Hematopoietic multipotent progenitor cell treated with erythropoietin and hydrocortisone succinate and interleukin-3 and kit ligand, for 17 days (in vitro differentiated cells): ENCODE measurements around the gene CCN6.

Experiments used
- DNase-seq: peaks from one replicate; pipeline ENCODE4 v3.0.0-alpha.2; 2015; ENCODE audit warnings: low spot score

Gene CCN6

DNA sequence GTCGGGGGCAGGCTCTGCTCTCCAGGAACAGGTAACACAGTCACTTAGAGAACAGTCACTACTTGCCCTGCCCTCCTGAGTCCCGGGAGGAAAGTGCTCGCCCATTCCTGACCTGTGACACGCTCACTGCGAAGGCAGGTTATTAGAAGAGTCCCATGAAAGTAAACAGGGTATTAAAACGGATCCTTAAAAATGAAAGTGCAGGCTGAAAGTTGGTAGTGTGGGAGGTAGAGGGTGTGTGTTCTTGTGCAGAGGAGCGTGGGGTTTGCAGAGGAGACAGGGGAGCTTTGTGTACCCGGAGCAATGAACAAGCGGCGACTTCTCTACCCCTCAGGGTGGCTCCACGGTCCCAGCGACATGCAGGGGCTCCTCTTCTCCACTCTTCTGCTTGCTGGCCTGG lies at the start of gene CCN6:
Gene CCN6, plus strand, starts transcription at position 104 of the 400 bp plus-strand sequence. Its CDS starts 254 bp downstream, at position 358.
- no peak for DNase-seq

- no peak for DNase-seq
These were observed 49.5 kb upstream of the CCN6 start for GRCh38 chr6:112004201-112005012.

DNA sequence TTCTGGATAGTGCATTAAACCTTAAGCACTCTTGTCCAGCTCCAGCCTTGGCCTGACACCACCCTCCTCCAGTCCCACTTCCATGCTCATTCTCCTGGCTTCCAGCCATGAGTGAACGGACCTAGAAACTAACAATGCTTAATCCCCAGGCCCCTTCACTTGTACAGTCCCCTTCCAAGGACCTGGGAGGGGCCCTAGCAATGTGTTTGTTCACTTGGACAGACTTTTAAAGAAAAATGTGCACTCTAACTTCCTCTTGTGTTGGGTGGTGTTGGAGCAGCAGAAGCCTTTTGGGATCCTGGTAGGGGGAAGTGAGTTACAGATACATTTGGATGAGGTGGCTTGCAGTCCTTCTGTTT lies 48.9 kb upstream of the CCN6 start:
- no peak for DNase-seq

DNA sequence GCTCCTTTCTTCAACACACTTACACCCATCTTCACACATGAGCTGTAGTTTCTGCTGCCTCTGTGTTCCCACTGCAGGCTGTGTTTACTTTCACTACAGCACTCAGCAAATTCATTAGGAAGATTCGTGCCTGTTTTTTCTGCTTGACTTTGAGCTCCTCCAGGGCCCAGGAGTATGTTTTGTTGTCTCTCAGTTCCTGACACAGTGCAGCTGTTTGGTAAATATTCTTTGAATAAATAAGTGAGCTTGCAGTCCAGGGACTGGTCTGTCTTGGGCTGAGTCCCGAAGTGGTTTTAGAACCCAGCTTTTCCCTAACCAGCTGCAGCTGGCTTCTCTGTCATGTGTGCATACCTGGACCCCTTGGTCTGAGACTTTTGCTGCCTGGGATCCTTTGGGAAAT lies 46.6 kb upstream of the CCN6 start:
- no peak for DNase-seq

DNA sequence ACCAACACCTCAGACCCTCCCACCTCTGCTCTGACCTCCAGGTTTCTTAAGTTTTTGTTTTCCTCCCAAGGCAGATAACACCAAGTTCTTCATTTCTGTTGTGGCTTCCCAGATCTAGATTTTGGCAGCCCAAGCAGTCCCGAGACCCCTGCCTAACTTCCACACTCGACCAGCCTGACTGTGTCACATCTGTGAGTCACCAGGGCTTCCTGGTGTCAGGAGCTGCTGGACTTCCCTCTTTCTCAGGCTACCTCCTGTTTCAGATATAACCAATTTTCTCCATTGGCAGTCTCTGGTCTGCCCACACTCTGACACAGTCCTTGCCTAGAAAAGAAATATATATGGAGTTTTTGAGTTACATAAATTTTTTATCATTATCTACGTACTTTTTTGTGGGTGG lies 46.1 kb upstream of the CCN6 start:
- DNase-seq = no peak

- DNase-seq = no peak
These were observed 45.4 kb upstream of the CCN6 start for GRCh38 chr6:112008482-112008881.

GRCh38 chr6:112010328-112010727 lies 43.6 kb upstream of the CCN6 start:
- DNase-seq = no peak

DNA sequence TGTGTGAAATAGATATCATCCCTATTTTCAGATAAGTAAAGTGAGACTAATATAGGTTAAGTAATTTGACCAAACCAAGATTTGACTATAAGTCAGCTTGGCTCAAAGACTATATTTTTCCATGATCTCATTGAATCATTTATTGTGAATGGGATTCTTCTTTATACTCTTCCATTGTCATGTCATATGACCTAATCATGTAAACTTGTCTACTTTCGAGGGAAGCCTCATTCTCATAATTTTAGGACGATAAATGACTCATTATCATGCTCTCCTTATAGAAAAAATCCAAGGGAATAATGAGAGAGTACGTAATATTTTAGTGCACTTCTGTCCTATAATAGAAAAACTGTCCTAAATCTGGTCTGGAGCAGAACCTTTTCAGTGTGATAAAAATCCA lies 40.9 kb upstream of the CCN6 start:
- DNase-seq = no peak

DNA sequence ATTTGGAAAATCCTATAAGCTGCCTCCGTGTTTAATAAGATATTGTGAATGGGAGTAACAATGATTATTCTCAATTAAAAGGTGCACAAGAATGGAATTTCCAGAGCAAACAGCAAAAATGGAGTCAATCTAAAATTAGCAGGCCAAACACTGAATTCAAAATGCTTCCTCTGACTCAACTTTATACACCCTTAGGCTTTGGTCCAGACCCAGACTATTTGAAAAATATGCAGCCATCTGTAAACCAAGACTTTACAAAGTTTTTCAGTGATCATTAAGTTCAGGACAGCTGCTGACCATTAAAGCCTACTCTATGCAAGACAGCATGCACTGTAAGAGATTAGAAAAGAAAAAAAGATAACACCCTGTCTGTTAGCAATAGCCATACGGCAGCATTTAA lies 39.4 kb upstream of the CCN6 start:
- DNase-seq = no peak

- no peak for DNase-seq
These were observed 38.2 kb upstream of the CCN6 start for GRCh38 chr6:112015725-112016124.

- DNase-seq = no peak
These were observed 37.6 kb upstream of the CCN6 start for GRCh38 chr6:112016320-112016719.

DNA sequence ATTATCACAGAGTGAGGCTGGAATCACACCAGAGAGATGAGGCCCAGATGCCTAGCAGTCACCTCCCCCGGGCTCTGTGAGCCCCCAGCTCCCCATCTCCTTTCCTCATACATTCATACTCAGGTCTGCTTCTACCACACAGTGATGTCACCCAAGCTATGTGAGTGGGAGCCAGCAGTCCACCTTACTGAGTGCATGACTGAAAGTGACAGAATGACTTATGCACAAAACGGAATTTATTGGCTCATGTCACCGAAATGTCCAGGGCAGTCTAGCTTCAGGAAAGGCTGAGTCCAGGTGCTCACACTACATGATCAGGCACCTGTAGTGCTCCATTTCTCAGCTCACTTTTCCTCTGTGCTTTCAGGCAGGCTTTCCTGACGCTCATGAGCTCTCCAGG lies 36.7 kb upstream of the CCN6 start:
- DNase-seq = no peak

DNA sequence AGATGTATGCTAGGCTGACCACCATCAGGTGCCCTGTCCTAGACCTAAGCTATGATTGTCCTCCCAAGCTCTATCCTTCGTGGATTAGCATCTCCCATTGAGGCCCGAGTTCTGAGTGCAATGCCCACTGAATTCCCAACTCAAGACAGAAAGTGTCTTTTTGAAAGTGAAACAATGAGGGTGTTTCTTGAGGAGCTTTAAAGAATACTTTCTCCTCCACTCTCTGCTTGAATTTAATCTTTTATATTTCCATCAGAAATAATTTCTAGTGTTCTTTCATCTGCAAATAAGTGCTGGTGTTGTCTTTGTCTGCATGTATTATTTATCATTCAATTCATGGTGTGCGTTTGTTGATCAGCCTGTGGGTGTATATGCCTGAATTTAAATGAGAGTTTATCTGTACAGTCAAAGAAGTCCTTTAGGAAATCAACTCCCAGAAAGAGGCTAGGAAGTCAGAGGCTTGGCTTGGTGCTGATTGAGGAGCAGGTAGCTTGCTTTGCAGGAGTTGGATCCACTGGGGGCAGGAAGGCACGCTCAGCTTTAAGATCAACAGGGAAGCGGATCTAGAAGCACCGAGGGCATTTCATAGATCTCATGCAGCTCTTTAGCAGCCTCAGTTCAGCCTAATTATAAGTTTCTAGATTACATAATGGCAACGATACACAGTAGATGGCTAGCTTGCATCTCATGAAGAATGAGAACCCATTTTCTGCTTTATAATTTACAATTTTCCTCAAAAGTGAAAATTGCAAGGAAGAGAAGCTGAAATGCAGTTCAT lies 36.0 kb upstream of the CCN6 start:
- DNase-seq = no peak

GRCh38 chr6:112018619-112019416 lies 35.1 kb upstream of the CCN6 start:
- DNase-seq = no peak

DNA sequence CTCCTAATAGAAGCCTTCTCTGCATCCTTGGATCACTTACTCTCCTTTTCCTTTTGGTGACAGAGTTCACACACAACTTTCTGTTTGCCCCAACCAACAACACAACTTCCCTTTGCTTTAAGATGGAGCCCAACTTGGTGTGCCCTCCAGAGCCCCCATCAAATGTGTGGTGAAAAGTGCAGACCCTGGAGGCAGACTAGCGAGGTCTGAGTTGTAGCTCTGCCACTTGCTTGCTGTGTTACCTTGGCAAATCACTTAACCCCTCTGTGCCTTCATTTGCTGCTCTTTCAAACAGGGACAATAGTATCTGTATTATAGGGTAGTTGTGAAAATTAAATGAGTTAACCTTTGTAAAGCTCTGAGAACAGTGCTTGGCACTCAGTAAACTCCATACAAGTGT lies 34.3 kb upstream of the CCN6 start:
- no peak for DNase-seq

DNA sequence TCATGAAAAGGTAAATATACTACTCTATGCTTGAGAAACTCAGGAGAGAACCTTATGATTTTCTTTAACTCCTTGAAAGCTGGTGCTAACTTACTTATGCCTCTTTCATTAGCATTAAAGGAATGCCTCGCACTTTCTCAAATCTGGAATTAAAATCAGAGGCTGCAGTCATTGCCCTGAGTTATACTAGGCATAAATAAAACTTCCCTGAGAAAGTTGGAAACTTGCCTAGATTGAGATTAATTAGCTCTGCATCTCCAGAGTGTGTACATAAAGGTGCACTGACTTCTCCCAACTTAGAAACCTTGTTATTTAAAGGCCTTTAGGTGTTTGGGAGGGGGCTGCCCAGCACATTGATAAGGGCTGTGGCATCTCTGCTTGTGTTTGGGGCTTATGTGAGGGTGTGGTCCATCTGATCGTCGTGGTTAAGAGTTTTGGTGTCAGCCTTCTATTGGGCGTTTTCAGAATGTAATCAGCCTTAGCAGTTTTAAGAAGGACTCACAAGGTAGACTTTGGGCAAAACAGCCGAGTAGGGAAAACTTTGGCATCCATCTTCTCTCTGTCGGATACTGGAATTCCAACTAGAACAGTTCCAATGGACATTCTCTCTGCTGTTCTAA lies 32.1 kb upstream of the CCN6 start:
- DNase-seq = no peak

DNA sequence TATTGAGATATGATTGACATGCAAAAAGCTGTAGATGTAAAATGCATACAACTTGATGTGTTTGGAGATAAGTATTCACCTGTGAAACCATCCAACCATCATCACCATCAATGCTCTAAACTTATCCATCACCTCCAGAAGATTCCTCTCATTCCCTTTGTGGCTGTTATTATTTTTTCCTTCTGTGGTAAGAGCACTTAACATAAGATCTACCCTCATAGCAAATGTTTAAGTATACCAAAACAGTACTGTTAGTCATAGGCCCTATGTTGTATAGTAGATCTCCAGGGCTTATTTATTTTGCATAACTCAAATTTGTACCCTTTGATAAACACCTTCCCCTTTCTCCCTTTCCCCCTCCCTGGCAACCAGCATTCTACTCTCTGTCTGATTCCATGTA lies 31.2 kb upstream of the CCN6 start:
- DNase-seq = no peak

DNA sequence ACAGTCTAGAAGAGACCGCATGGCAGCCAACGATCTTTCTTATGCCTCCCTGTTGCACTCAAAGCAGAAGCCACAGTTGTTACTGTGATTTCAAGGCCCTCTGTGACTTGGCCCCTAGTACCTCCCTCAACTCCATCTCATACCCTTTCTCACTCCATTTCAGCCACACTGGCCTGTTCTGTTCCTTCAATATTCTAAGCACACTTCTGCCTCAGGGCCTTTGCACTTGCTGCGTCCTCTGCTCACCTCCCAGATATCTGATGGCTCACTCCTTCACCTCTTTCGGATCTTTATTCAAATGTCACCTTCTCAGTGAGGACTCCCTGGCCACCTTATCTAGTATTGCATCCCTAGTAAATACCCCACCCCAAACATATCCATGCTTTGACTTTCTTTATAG lies 29.4 kb upstream of the CCN6 start:
- no peak for DNase-seq

DNA sequence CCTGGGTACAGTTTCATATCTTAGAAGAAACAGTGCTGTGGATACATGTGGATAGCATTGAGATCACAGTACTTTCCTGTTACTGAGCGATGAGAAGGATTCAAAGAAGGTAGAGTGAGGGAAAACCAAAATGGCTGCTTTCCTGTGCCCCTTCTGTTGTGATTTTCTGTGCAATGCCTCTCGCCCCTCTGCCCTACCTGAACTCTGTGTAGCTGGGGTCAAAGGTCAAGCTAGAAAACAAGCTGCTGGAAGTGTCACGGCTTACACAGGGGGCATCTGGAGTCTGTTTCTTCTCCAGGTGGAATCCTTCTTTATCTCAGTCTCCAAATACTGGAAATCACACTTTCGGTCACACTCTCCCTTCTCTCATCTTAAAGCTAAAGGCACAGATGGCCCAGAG lies 27.0 kb upstream of the CCN6 start:
- no peak for DNase-seq

DNA sequence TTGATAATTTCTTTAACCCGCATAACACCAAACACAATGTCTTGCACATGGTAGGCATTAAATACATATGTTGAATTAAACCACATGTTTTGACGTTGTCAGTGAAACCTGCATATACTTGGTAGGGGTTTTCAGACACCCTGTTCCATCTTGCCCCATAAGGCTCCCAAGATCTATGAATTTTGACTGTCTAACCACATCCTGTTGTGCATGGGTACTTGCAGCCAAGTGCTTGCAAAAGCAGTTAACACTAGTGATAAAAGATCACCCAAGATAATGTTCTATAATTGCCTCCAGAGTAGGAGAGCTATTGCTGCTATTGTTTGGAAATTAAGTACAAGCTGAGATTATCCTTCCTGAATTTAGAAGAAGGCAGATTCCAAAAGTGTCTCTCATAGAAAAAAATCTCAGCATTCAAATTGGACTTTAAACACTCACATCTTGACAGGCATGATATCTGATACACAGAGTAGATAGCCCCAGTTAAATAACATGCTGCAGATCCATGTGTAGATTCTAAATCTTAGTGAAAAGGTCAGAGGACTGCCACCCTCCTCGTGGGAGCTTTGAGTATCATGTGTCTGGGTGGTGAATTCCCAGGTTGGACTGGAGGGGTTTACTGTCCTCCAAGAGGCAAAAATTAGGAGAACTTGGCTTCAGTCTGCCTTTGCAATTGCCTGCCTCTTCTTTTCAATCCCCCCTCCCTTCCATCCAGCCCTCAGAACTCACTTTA lies 25.8 kb upstream of the CCN6 start:
- DNase-seq = no peak

DNA sequence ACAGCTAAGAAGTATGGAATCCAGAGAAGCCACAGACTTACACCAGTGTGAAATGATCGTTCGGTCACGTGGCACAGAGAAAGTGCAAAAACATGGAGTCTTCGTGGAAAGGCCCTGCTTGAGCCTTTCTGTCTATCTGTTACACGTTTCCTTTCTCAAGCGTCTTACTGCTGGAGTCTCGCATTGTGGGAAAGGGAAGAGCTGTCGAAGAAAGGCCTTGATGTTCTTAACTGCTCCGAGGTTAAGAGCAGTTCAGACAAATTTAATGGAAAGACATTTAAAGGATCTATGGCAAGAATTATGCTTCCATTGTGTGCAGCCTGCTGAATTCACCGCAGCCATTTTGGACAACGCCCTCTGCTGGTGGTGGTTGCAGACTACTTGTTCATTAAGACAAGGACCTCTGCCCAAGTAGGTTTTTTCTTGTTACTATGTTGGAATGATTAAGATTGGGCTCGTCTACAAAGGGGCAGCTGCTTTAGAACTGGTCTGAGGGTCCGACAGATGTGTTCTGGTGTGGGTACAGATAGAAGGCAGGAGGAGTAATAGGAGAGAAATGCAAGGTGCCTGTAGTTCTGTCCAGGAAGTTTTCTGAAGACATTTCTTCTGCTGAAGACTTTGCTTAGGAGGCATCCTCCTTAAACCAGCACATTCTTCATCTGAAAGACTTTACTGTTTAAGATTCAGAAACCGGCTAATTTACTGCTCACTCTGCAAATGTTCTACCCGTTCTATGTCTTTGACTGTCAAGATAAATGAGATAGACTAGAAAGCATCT lies 24.7 kb upstream of the CCN6 start:
- peak; percentile 64 for DNase-seq
